DOHH2 (cell line): ENCODE data around the gene QRICH2.

Experiments
- H3F3A ChIP-seq: fragments of 200-600 bp; sonication (generic), shearing (Covaris generic); 2 replicates; pipeline ENCODE4 v1.6.0; 2016; ENCODE audit warnings: antibody characterized with exemption, mild to moderate bottlenecking; ENCODE audit not compliant: control insufficient read depth, insufficient read depth
- H3K27ac ChIP-seq: fragments of 200-600 bp; sonication (generic); 2 replicates; pipeline ENCODE4 v1.5.1; 2014; ENCODE audit warnings: low read depth, mild to moderate bottlenecking, low read length, moderate library complexity
- H3K27me3 ChIP-seq: fragments of 200-600 bp; sonication (generic); 2 replicates; pipeline ENCODE4 v1.6.1; 2014; ENCODE audit warnings: mild to moderate bottlenecking, low read length, mixed read lengths; ENCODE audit not compliant: control insufficient read depth
- H3K36me3 ChIP-seq: fragments of 200-600 bp; sonication (generic); 2 replicates; pipeline ENCODE4 v1.6.1; 2014; ENCODE audit warnings: mild to moderate bottlenecking, low read length, moderate library complexity, mixed read lengths; ENCODE audit not compliant: control insufficient read depth
- H3K4me1 ChIP-seq: fragments of 200-600 bp; sonication (generic); 2 replicates; pipeline ENCODE4 v1.6.1; 2014; ENCODE audit warnings: mild to moderate bottlenecking, low read length, mixed read lengths; ENCODE audit not compliant: control insufficient read depth
- H3K4me2 ChIP-seq: fragments of 200-600 bp; sonication (generic); 2 replicates; pipeline ENCODE4 v1.6.0; 2014; ENCODE audit warnings: mild to moderate bottlenecking, low read length, moderate library complexity
- H3K4me3 ChIP-seq: fragments of 200-600 bp; sonication (generic); 2 replicates; pipeline ENCODE4 v1.5.1; 2014; ENCODE audit warnings: mild to moderate bottlenecking, low read length, mixed read lengths
- H3K79me2 ChIP-seq: fragments of 200-600 bp; sonication (generic); 2 replicates; pipeline ENCODE4 v1.6.1; 2014; ENCODE audit warnings: mild to moderate bottlenecking, low read length, mixed read lengths; ENCODE audit not compliant: control insufficient read depth
- H3K9me2 ChIP-seq: fragments of 200-600 bp; sonication (generic); replicated peaks from 2 replicates; pipeline ENCODE4 v1.6.1; 2014; ENCODE audit warnings: mild to moderate bottlenecking, low read length, mixed read lengths; ENCODE audit not compliant: control insufficient read depth
- H3K9me3 ChIP-seq: fragments of 200-600 bp; sonication (generic); 2 replicates; pipeline ENCODE4 v1.6.1; 2014; ENCODE audit warnings: antibody characterized with exemption, low read length, mixed read lengths; ENCODE audit not compliant: control insufficient read depth, insufficient read depth
- H4K20me1 ChIP-seq: fragments of 200-600 bp; sonication (generic); 2 replicates; pipeline ENCODE4 v1.6.0; 2014; ENCODE audit warnings: low read depth, mild to moderate bottlenecking, antibody characterized with exemption, low read length, moderate library complexity; ENCODE audit not compliant: control insufficient read depth, insufficient read depth
- CTCF ChIP-seq: fragments of 200-600 bp; sonication (generic); IDR thresholded peaks from one replicate; pipeline ENCODE4 v1.5.1; 2014; ENCODE audit warnings: antibody characterized with exemption, mild to moderate bottlenecking, low read depth, low read length; ENCODE audit not compliant: poor library complexity, severe bottlenecking
- EZH2phosphoT487 ChIP-seq: fragments of 200-600 bp; sonication (generic); IDR thresholded peaks from 2 replicates; pipeline ENCODE4 v1.6.1; 2017; ENCODE audit warnings: borderline replicate concordance, mild to moderate bottlenecking, antibody characterized with exemption, low read length, moderate library complexity, mixed read lengths

The QRICH2 gene

GRCh38 chr17:76318586-76318985 lies 10.5 kb upstream of the QRICH2 start:
- Histone ChIP-seq H4K20me1 (no peaks in the 10 kb centered on the region), H3F3A (no peaks in the 10 kb centered on the region), H3K27me3 (no peaks in the 10 kb centered on the region), H3K4me3 (no peak overlapping the region), H3K9me3 (no peaks in the 10 kb centered on the region), H3K4me2 (no peak overlapping the region), H3K27ac (no peak overlapping the region), H3K9me2 (no peaks in the 10 kb centered on the region), H3K79me2 (no peaks in the 10 kb centered on the region), H3K4me1 (no peaks in the 10 kb centered on the region), H3K36me3 (peaks cover 8% of the 10 kb centered on the region)
- TF ChIP-seq CTCF (no peak), EZH2phosphoT487 (no peak)

GRCh38 chr17:76317535-76317934 lies 9.5 kb upstream of the QRICH2 start:
- no peaks in the 10 kb centered on the region for H3F3A ChIP-seq
- H3K79me2 ChIP-seq, result no peaks in the 10 kb centered on the region
- no peaks in the 10 kb centered on the region for H3K9me3 ChIP-seq
- H3K27me3 ChIP-seq, result no peaks in the 10 kb centered on the region
- no peaks in the 10 kb centered on the region for H3K9me2 ChIP-seq
- H3K27ac ChIP-seq, result no peak overlapping the region
- H3K4me1 ChIP-seq, result no peaks in the 10 kb centered on the region
- H3K4me3 ChIP-seq, result no peak overlapping the region
- peaks cover 10% of the 10 kb centered on the region for H3K36me3 ChIP-seq
- H3K4me2 ChIP-seq, result no peak overlapping the region
- no peaks in the 10 kb centered on the region for H4K20me1 ChIP-seq
- TF ChIP-seq CTCF (no peak), EZH2phosphoT487 (no peak)

- no peaks in the 10 kb centered on the region for H3K9me3 ChIP-seq
- H4K20me1 ChIP-seq, result no peaks in the 10 kb centered on the region
- TF ChIP-seq EZH2phosphoT487 (no peak), CTCF (no peak)
- H3K9me2 ChIP-seq, result no peaks in the 10 kb centered on the region
- peaks cover 2% of the 10 kb centered on the region for H3K4me1 ChIP-seq
- H3K36me3 ChIP-seq, result peaks cover 18% of the 10 kb centered on the region
- no peaks in the 10 kb centered on the region for H3K79me2 ChIP-seq
- no peaks in the 10 kb centered on the region for H3K27me3 ChIP-seq
- H3K4me3 ChIP-seq, result no peak overlapping the region
- H3F3A ChIP-seq, result no peaks in the 10 kb centered on the region
- no peak overlapping the region for H3K4me2 ChIP-seq
- H3K27ac ChIP-seq, result no peak overlapping the region
These were observed 6.5 kb upstream of the QRICH2 start for GRCh38 chr17:76314392-76315227.
